Measurements from ENCODE around the gene INPP5D. TPM values are rescaled to one million over a fixed set of nuclear protein-coding genes. Genes with fewer than 3 reads are reported as not detected.

The INPP5D gene
- total and polyA plus RNA-seq, 2 of the 8 experiments (the other 6 are each of a cell fraction or from before 2014, with no cell fraction given), result 4.5 to 7.1 TPM

DNA sequence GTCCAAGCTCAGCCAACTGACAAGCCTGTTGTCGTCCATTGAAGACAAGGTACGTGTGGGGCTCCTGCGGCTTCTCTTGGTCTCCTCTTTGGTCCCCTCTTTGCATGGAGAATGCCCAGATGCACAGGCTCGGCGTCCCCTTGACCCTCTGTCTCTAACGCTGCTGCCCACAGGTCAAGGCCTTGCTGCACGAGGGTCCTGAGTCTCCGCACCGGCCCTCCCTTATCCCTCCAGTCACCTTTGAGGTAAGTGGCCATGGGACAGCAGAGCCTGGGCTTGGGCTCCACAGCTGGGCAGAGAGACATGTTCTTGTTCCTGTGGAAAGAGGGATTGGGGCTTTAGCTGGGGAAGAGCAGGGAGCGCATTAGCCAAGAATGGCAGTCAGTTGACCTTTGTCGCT is 86.1 kb downstream of the INPP5D start:
- H2BK20ac ChIP-seq (ENCODE audit: low read length), result no peak overlapping the region
- ChIA-PET CTCF (ENCODE audit: partially characterized antibody) (no interaction called here), POLR2A (ENCODE audit: partially characterized antibody) (no interaction called here)
- H3K4me1 ChIP-seq (replicated peaks in 1 of 4; ENCODE audit: control insufficient read depth in 3 of 4, insufficient read depth in 4 of 4, low read length in 3 of 4), result peaks cover 2 to 10% (median 7%) of the 10 kb centered on the region in 4 experiments; a peak in 5 of 7 replicates
- no peak for FAIRE-seq
- H3K4me3 ChIP-seq (ENCODE audit: extremely low read depth in 1 of 4, insufficient read depth in 2 of 4, low read depth in 3 of 4, low read length in 4 of 4), result no peak overlapping the region
- H4K8ac ChIP-seq (ENCODE audit: extremely low read depth, insufficient read depth, low read length), result no peak overlapping the region
- H3K14ac ChIP-seq (ENCODE audit: insufficient read length), result no peak overlapping the region
- H3K23ac ChIP-seq (ENCODE audit: insufficient read length), result no peak overlapping the region
- H3K79me1 ChIP-seq (ENCODE audit: low read depth, low read length), result peaks cover 5% of the 10 kb centered on the region; the same call in 1 of the 2 replicates
- no peak overlapping the region for H3K27ac ChIP-seq (ENCODE audit: low read depth, low read length)
- H2BK15ac ChIP-seq (ENCODE audit: low read length), result no peak overlapping the region; the same call in 1 of the 2 replicates
- no peak overlapping the region for H3K56ac ChIP-seq (replicated peaks; ENCODE audit: insufficient read length, low read depth, low read length)
- no peak overlapping the region for H2BK5ac ChIP-seq (ENCODE audit: low read depth, low read length)
- H4K5ac ChIP-seq (ENCODE audit: insufficient read length, low read depth, low read length), result no peak overlapping the region
- no peak overlapping the region for H3K4ac ChIP-seq (replicated peaks; ENCODE audit: insufficient read length, low read depth, low read length)
- peaks cover 0 to 5% (median 3%) of the 10 kb centered on the region in 4 experiments; a peak in 4 of 8 replicates for H3K36me3 ChIP-seq (ENCODE audit: control insufficient read depth in 2 of 4, insufficient read depth in 4 of 4, low read length in 3 of 4)
- no peak overlapping the region for H3K18ac ChIP-seq (ENCODE audit: extremely low read depth, low read length)
- no peaks in the 10 kb centered on the region; a peak in 1 of 4 replicates for H3K9me3 ChIP-seq (ENCODE audit: insufficient read depth in 2 of 2, low read depth in 1 of 2, low read length in 1 of 2)
- H2BK12ac ChIP-seq (ENCODE audit: low read depth, low read length), result no peak overlapping the region
- H2AFZ ChIP-seq (ENCODE audit: low read length), result no peak overlapping the region
- H3K23me2 ChIP-seq (ENCODE audit: low read depth, low read length), result peaks cover 12% of the 10 kb centered on the region
- no peak overlapping the region for H4K91ac ChIP-seq (replicated peaks; ENCODE audit: insufficient read length, low read length)
- H3K4me2 ChIP-seq (ENCODE audit: insufficient read depth in 1 of 2, low read depth in 2 of 2, low read length in 2 of 2), result no peak overlapping the region
- no peak overlapping the region for H2BK120ac ChIP-seq (replicated peaks; ENCODE audit: low read depth, low read length)
- peaks cover 0 to 5% of the 10 kb centered on the region in 2 experiments; a peak in 1 of 4 replicates for H3K79me2 ChIP-seq (ENCODE audit: control insufficient read depth in 1 of 2, insufficient read depth in 2 of 2, low read length in 2 of 2)
- H2AK5ac ChIP-seq (ENCODE audit: low read depth, low read length), result no peak overlapping the region
- no peak for DNase-seq (ENCODE audit: low read depth in 1 of 2, low spot score in 2 of 2)
- H3K27me3 ChIP-seq (replicated peaks in 1 of 4; ENCODE audit: control insufficient read depth in 3 of 4, extremely low read depth in 1 of 4, insufficient read depth in 3 of 4, low read length in 3 of 4), result no peaks in the 10 kb centered on the region
- 83% methylated on average over 11 of the region's 11 CpGs; no CpG with 5 or more reads in 1 of the 2 experiments for WGBS, 2 experiments (ENCODE audit: extremely low coverage in 1 of 2, insufficient coverage in 1 of 2, insufficient read length in 1 of 2, insufficient replicate concordance in 2 of 2, low coverage in 1 of 2, low lambda C conversion rate in 2 of 2, missing lambda C conversion rate in 1 of 2)
- H4K20me1 ChIP-seq (replicated peaks in 1 of 2; ENCODE audit: control insufficient read depth in 1 of 2, insufficient read depth in 2 of 2, low read length in 2 of 2), result peaks cover 0 to 6% of the 10 kb centered on the region in 2 experiments
- TF ChIP-seq BCL11A (IDR thresholded peaks at IDR 0.05; ENCODE audit: low read depth in 2 of 2, low read length in 2 of 2), result no peak
- no peak for TF ChIP-seq CEBPB (IDR thresholded peaks at IDR 0.05; ENCODE audit: low read depth, low read length)
- TF ChIP-seq GABPA (IDR thresholded peaks at IDR 0.05; ENCODE audit: borderline replicate concordance, insufficient read depth, low read length), result no peak
- TF ChIP-seq RXRA (IDR thresholded peaks at IDR 0.05; ENCODE audit: insufficient read depth, low read depth, low read length), result no peak
- no peak for TF ChIP-seq RNF2 (IDR thresholded peaks at IDR 0.05; ENCODE audit: borderline replicate concordance, low read depth, low read length, missing control alignments, poor library complexity, severe bottlenecking)
- no peak for TF ChIP-seq POLR2A (IDR thresholded peaks at IDR 0.05; ENCODE audit: control extremely low read depth in 1 of 2, low read depth in 2 of 2, low read length in 2 of 2)
- no peak for TF ChIP-seq FOSL1 (IDR thresholded peaks at IDR 0.05; ENCODE audit: insufficient read depth, low read depth, low read length)
- no peak overlapping the region for H3K9ac ChIP-seq (replicated peaks in 1 of 4; ENCODE audit: extremely low read depth in 1 of 4, low read depth in 3 of 4, low read length in 3 of 4)

All from H1 (cell line).